ENCODE data around the gene MYCN.

GRCh38 chr2:15905267-15905645 lies 35.1 kb upstream of the MYCN start:
- TF ChIP-seq, protein P1, sequence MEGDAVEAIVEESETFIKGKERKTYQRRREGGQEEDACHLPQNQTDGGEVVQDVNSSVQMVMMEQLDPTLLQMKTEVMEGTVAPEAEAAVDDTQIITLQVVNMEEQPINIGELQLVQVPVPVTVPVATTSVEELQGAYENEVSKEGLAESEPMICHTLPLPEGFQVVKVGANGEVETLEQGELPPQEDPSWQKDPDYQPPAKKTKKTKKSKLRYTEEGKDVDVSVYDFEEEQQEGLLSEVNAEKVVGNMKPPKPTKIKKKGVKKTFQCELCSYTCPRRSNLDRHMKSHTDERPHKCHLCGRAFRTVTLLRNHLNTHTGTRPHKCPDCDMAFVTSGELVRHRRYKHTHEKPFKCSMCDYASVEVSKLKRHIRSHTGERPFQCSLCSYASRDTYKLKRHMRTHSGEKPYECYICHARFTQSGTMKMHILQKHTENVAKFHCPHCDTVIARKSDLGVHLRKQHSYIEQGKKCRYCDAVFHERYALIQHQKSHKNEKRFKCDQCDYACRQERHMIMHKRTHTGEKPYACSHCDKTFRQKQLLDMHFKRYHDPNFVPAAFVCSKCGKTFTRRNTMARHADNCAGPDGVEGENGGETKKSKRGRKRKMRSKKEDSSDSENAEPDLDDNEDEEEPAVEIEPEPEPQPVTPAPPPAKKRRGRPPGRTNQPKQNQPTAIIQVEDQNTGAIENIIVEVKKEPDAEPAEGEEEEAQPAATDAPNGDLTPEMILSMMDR (IDR thresholded peaks at IDR 0.05): no peak
- no peak for TF ChIP-seq POLR2A (IDR thresholded peaks at IDR 0.05)

Measured in esophagus squamous epithelium (tissue), 4 donors.